SK-N-MC (cell line): ENCODE measurements around the gene HABP4.

Source experiments
- DNase-seq: peaks from one replicate; pipeline ENCODE4 v3.0.0-alpha.2; 2011; ENCODE audit warnings: low read depth, low spot score
- H3K27ac ChIP-seq: fragments of 200-600 bp; sonication (generic); 2 replicates; pipeline ENCODE4 v1.5.1; 2016; ENCODE audit warnings: mixed run types
- H3K36me3 ChIP-seq: fragments of 200-600 bp; sonication (generic); 2 replicates; pipeline ENCODE4 v1.6.1; 2017; ENCODE audit warnings: antibody characterized with exemption, low read length, mixed read lengths; ENCODE audit not compliant: insufficient read depth
- H3K4me3 ChIP-seq: fragments of 200-600 bp; sonication (generic); 2 replicates; pipeline ENCODE4 v1.5.1; 2016
- H3K9ac ChIP-seq: fragments of 200-600 bp; sonication (generic); 2 replicates; pipeline ENCODE4 v1.8.0; 2017; ENCODE audit warnings: mixed run types, mixed read lengths; ENCODE audit not compliant: insufficient read length
- H3K9me3 ChIP-seq: fragments of 200-600 bp; sonication (generic); 2 replicates; pipeline ENCODE4 v1.6.1; 2017; ENCODE audit warnings: low read depth, mild to moderate bottlenecking, antibody characterized with exemption, low read length, moderate library complexity, mixed read lengths
- EZH2 ChIP-seq: fragments of 200-600 bp; sonication (generic); IDR thresholded peaks from one replicate; pipeline ENCODE4 v1.6.1; 2017; ENCODE audit warnings: antibody characterized with exemption
- FOXP2 ChIP-seq: optimal IDR thresholded peaks from 2 replicates; pipeline ENCODE3; 2011; ENCODE audit warnings: mild to moderate bottlenecking, moderate library complexity; ENCODE audit not compliant: insufficient read depth; ENCODE audit errors: extremely low read length, control extremely low read depth
- POLR2AphosphoS5 ChIP-seq: IDR thresholded peaks from 2 replicates; pipeline ENCODE4 v1.6.1; 2012; ENCODE audit warnings: mild to moderate bottlenecking, low read depth, low read length, borderline replicate concordance

Gene HABP4

DNA sequence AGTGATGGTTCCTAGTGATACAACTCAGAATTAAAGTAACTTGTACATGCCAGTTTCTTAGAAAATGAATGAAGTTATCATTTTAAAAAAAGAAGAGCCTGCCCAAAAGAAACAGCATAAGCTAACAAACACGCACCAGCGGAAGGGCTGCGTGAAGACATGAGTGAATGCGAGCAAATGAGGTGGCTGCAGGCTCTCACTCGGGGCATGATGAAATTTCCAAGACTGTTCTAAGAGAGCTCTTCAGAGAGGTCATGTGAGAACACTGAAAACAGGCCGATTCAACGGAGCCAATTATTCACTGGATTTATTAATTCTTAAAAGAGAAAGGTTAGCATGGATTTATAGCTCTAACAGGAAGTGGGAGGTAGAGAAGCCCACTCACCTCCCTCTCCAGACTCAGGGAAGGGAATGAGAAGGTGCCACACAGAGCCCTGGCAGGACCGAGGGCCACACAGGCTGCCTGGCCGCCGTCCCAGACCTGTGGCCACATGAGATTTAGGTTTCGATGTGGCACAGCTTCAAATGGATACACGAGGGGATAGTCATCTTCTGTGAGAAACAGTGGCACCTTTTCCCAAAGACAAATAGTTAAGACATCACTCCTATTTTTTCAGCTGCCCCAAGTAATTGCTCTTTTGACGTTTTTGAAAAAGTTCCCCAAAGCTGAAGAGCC lies 55.5 kb downstream of the HABP4 start:
- H3K9ac ChIP-seq, result no peak overlapping the region
- no peaks in the 10 kb centered on the region for H3K9me3 ChIP-seq
- no peak for TF ChIP-seq EZH2
- no peak for TF ChIP-seq FOXP2
- TF ChIP-seq POLR2AphosphoS5, result no peak
- no peak overlapping the region for H3K4me3 ChIP-seq
- no peaks in the 10 kb centered on the region for H3K36me3 ChIP-seq
- no peak for DNase-seq
- no peak overlapping the region for H3K27ac ChIP-seq

DNA sequence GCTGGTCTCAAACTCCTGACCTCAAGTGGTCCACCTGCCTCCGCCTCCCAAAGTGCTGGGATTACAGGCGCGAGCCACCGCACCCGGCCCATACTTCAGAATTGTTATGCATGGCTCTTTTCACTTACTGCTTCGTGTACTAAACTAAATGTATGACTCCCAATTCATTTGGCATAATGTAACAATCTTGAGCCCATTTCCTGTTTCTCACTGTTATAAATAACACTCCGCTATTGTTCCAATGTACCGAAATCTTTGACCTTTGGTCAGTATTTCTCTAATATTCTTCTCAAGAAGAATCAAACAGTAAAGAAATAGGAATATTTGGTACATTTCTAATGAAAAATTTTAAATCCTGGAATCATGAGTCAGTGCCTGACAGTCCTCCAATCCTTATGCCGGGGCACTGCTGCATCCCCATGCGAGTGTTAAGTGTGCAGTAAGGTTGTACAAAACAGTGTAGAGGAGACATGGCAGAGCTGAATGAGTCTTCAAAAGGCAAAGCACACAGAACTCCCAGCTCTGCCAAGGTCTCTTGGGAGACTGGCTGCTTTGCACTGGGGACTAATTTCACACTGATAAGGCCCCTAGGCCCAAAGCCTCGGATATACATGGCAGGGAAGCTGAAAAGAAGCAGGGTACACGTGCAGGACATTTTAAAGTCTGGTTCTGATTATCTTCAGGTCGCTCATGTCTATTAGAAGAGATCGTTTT lies 58.4 kb downstream of the HABP4 start:
- Histone ChIP-seq H3K27ac (peak overlapping the region; percentile 3; the same call in 1 of the 2 replicates), H3K9me3 (no peaks in the 10 kb centered on the region), H3K4me3 (no peak overlapping the region), H3K36me3 (no peaks in the 10 kb centered on the region; the same call in 1 of the 2 replicates), H3K9ac (no peak overlapping the region)
- TF ChIP-seq POLR2AphosphoS5 (no peak), FOXP2 (no peak), EZH2 (no peak)
- no peak for DNase-seq

DNA sequence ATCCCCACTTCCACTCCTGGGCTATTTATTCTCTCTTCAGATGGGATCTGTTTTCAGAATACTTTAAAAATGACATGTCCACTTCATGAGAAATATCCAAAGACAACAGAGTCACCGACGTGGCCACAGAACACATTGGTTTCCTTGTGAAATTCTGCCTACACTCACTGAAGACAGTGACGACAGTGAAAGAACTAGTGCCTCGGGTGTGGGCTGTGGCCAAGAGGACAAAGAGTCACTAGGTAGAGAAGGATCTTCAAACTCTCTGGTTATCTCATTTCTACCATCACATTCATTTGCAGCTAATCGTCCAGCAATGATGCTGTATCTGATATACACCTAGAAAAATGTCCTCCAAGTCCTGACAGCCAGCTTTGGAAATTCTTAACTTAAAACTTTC lies 59.1 kb downstream of the HABP4 start:
- no peaks in the 10 kb centered on the region for H3K9me3 ChIP-seq
- H3K9ac ChIP-seq, result no peak overlapping the region
- no peak for DNase-seq
- TF ChIP-seq EZH2 (no peak), FOXP2 (no peak), POLR2AphosphoS5 (no peak)
- no peaks in the 10 kb centered on the region; the same call in 1 of the 2 replicates for H3K36me3 ChIP-seq
- no peak overlapping the region for H3K27ac ChIP-seq
- no peak overlapping the region for H3K4me3 ChIP-seq

DNA sequence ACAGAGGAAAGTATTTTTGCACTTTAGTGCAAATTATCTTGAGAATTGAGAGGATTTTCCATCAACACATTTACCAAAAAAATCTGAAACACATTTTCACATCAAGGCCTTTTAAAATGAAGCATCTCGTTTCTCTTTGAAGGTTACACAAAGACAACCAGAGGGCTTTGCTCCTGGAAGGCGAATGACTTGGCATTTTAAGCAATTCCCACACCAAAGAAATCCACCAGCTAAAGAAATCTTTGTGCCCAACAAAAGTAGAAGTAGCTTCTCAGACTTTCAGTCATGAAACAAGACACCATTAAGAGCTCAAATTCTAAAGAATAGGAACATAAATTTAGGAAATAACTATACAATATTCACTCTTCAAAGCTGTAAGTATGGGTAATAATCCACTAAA lies 59.9 kb downstream of the HABP4 start:
- no peaks in the 10 kb centered on the region for H3K9me3 ChIP-seq
- DNase-seq, result no peak
- H3K36me3 ChIP-seq, result no peaks in the 10 kb centered on the region; the same call in 1 of the 2 replicates
- H3K4me3 ChIP-seq, result no peak overlapping the region
- peak overlapping the region; percentile 69 for H3K27ac ChIP-seq
- TF ChIP-seq POLR2AphosphoS5, result no peak
- no peak for TF ChIP-seq FOXP2
- TF ChIP-seq EZH2, result no peak
- no peak overlapping the region for H3K9ac ChIP-seq

DNA sequence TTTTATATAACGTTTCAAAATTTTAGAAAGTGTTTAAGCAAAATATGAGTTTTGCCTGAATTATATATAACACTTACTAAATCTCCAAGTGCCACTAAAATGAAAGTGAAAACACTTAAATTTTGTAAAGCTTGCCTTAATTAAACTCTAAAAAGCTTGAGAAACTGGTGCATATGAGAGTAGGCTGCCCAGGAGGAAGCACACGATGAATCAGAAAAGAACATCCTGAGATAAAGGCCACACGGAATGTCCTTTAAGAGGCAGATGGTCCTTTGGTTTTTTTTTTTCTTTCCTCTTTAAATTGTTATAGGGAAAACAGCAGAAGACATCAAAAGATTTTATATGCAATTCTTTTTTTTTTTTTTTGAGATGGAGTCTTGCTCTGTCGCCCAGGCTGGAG lies 60.3 kb downstream of the HABP4 start:
- H3K27ac ChIP-seq, result peak overlapping the region; percentile 69

DNA sequence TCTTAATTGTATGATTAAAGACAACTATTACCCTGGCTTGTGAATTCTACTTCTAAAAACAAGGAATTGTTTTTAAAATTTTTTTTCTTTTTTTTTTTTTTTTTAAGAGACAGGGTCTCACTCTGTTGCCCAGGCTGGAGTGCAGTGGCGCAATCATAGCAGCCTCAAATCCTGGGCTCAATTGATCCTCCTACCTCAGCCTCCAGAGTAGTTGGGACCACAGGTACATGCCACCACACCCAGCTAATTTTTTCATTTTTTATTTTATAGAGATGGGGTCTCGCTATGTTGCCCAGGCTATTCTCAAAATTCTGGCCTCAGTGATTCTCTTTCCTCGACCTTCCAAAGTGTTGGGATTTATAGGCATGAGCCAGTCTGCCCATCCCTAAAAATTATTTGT lies 62.3 kb downstream of the HABP4 start:
- no peak for DNase-seq
- Histone ChIP-seq H3K9ac (no peak overlapping the region), H3K9me3 (no peaks in the 10 kb centered on the region), H3K4me3 (no peak overlapping the region), H3K36me3 (no peaks in the 10 kb centered on the region; the same call in 1 of the 2 replicates), H3K27ac (no peak overlapping the region)
- TF ChIP-seq FOXP2, result no peak
- TF ChIP-seq EZH2, result no peak
- no peak for TF ChIP-seq POLR2AphosphoS5

More for the DNA sequence above, 60.3 kb downstream of the HABP4 start:
- TF ChIP-seq POLR2AphosphoS5 (no peak), FOXP2 (no peak), EZH2 (no peak)
- H3K9me3 ChIP-seq, result no peaks in the 10 kb centered on the region
- no peak overlapping the region for H3K4me3 ChIP-seq
- no peaks in the 10 kb centered on the region; the same call in 1 of the 2 replicates for H3K36me3 ChIP-seq
- no peak for DNase-seq
- H3K9ac ChIP-seq, result no peak overlapping the region

DNA sequence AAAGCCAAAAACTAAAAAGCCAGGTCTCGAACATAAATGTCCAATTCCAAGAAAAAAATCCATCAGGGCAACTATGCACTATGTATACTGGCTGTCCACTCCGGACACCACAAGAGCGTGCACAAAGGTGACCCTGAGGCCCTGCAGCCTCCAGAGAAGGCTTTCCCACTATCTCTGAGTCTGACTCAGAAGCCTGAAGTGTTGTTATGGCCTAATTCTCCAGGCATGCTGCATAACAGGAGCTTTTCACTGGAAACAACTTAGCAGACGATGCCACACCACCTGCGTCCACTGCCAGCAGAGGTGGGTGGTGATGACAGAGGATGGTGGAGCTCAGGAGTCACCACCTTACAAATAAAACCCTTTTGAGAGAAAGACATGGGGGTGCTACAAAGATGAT lies 63.7 kb downstream of the HABP4 start:
- no peak overlapping the region for H3K4me3 ChIP-seq
- TF ChIP-seq POLR2AphosphoS5 (no peak), EZH2 (no peak), FOXP2 (no peak)
- no peak overlapping the region for H3K27ac ChIP-seq
- H3K9ac ChIP-seq, result no peak overlapping the region
- DNase-seq, result no peak
- no peaks in the 10 kb centered on the region for H3K9me3 ChIP-seq
- no peaks in the 10 kb centered on the region; the same call in 1 of the 2 replicates for H3K36me3 ChIP-seq

DNA sequence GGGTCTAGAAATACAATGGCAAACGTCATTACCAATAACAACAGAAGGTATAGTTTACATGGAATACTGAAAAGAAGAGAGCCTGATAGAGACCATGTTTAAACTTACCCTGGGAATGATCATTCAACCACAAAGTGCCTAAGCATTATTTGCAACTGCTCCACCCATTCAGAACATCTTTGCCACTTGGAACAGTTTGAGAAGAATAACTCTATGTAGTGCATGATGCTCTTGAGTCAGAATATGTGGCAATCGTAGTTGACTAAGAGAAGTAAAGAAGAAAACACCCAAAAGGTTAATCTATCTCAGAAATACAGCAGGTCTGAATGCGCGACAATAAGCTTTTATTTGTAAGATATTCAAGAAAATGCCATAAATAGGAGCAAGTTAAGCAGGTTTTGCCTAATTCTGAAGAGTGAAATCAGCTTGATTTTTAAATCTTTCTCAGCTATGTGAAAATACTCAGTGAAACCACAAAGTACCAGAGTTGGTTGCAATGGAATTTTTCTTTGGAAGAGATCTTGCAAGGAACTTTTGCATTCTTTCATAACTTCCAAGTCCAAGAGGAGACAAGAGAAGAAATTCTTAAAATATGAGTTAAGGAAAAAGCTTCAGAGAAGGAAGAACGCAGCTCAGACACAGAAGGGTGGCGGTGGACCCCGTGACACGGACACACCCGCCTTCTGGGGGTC lies 64.3 kb downstream of the HABP4 start:
- TF ChIP-seq EZH2 (no peak), FOXP2 (no peak), POLR2AphosphoS5 (no peak)
- H3K9ac ChIP-seq, result no peak overlapping the region
- peak overlapping the region; percentile 2; the same call in 1 of the 2 replicates for H3K27ac ChIP-seq
- H3K36me3 ChIP-seq, result no peaks in the 10 kb centered on the region; the same call in 1 of the 2 replicates
- H3K4me3 ChIP-seq, result no peak overlapping the region
- H3K9me3 ChIP-seq, result no peaks in the 10 kb centered on the region
- DNase-seq, result no peak
